GM12878 (cell line): ENCODE measurements around the gene SLC10A1.

Experiments
- CTCF ChIP-seq, 3 experiments: IDR thresholded peaks in 2 of 3; conservative IDR thresholded peaks in 1 of 3; 2 replicates each; pipeline ENCODE4 v1.5.1; 2011; ENCODE audit warnings: low read depth in 3 of 3, low read length in 3 of 3, mild to moderate bottlenecking in 3 of 3, control low read depth in 2 of 3, moderate library complexity in 2 of 3, inconsistent platforms in 1 of 3, mixed read lengths in 1 of 3; ENCODE audit not compliant: control insufficient read depth in 2 of 3, insufficient read depth in 1 of 3; ENCODE audit errors: extremely low read depth in 1 of 3
- DPF2 ChIP-seq: fragments of 450-650 bp; IDR thresholded peaks from 2 replicates; pipeline ENCODE4 v1.6.1; 2017; ENCODE audit warnings: mild to moderate bottlenecking
- EGR1 ChIP-seq, 2 experiments: IDR thresholded peaks; 1 replicate in 1 of 2; 2 replicates in 1 of 2; pipeline ENCODE4 v1.6.1; 2011 to 2012; ENCODE audit warnings: low read depth in 2 of 2, low read length in 2 of 2, borderline replicate concordance in 1 of 2, mild to moderate bottlenecking in 1 of 2, moderate library complexity in 1 of 2
- EZH2 ChIP-seq: IDR thresholded peaks from 2 replicates; pipeline ENCODE4 v1.6.1; 2012; ENCODE audit warnings: low read depth, mild to moderate bottlenecking, control low read depth, inconsistent platforms, low read length, borderline replicate concordance; ENCODE audit not compliant: control insufficient read depth
- FOS ChIP-seq: IDR thresholded peaks from 3 replicates; pipeline ENCODE4 v1.6.1; 2011; ENCODE audit warnings: borderline replicate concordance; ENCODE audit not compliant: insufficient read length; ENCODE audit errors: extremely low read depth
- POLR2A ChIP-seq: IDR thresholded peaks from 2 replicates; pipeline ENCODE4 v1.6.1; 2011; ENCODE audit warnings: low read depth, mild to moderate bottlenecking, low read length
- SREBF2 ChIP-seq: IDR thresholded peaks from 2 replicates; pipeline ENCODE4 v1.6.1; 2012; ENCODE audit warnings: mild to moderate bottlenecking, low read length
- TCF12 ChIP-seq: IDR thresholded peaks from 2 replicates; pipeline ENCODE4 v1.6.1; 2011; ENCODE audit warnings: low read depth, mild to moderate bottlenecking, low read length
- YY1 ChIP-seq: IDR thresholded peaks from 2 replicates; pipeline ENCODE4 v1.6.1; 2011; ENCODE audit warnings: low read depth, mild to moderate bottlenecking, low read length

- TF ChIP-seq CTCF (IDR thresholded peaks at IDR 0.05 in 2 of 3, conservative IDR thresholded peaks at IDR 0.05 in 1 of 3; ENCODE audit: control insufficient read depth in 2 of 3, extremely low read depth in 1 of 3, insufficient read depth in 1 of 3, low read depth in 3 of 3, low read length in 3 of 3) (no peak), TCF12 (no peak), FOS (no peak), EGR1 (IDR thresholded peaks at IDR 0.05; ENCODE audit: borderline replicate concordance in 1 of 2, low read depth in 2 of 2, low read length in 2 of 2) (no peak), POLR2A (no peak), EZH2 (no peak), SREBF2 (no peak), DPF2 (no peak), YY1 (no peak)
Measured at GRCh38 chr14:69797573-69798338, 715 bp upstream of the SLC10A1 start.
